C1 segment of cervical spinal cord (tissue), 14 donors: Measurements from ENCODE around the gene SORCS2.

Experiments
- DNase-seq, 14 donors: peaks; one replicate each; lab custom pipeline; 2025; lab: John Stamatoyannopoulos, UW

The SORCS2 gene

GRCh38 chr4:7522452-7523220, 330.3 kb downstream of the SORCS2 start:
- no peak for DNase-seq

- DNase-seq, result no peak
Measured at GRCh38 chr4:7523526-7523925, 331.2 kb downstream of the SORCS2 start.

GRCh38 chr4:7524064-7524682, 331.8 kb downstream of the SORCS2 start:
- DNase-seq, result no peak

- no peak for DNase-seq
Measured at GRCh38 chr4:7524843-7525242, 332.5 kb downstream of the SORCS2 start.

- DNase-seq, result no peak
Measured at GRCh38 chr4:7526491-7526890, 334.2 kb downstream of the SORCS2 start.

GRCh38 chr4:7526929-7527535, 334.7 kb downstream of the SORCS2 start:
- DNase-seq, result no peak

GRCh38 chr4:7529368-7530080, 337.2 kb downstream of the SORCS2 start:
- no peak for DNase-seq

GRCh38 chr4:7530082-7530481, 337.7 kb downstream of the SORCS2 start:
- DNase-seq, result no peak

- no peak for DNase-seq
Measured at GRCh38 chr4:7530932-7531639, 338.7 kb downstream of the SORCS2 start.

GRCh38 chr4:7531640-7531994, 339.3 kb downstream of the SORCS2 start:
- DNase-seq, result no peak

GRCh38 chr4:7532043-7532442, 339.7 kb downstream of the SORCS2 start:
- no peak for DNase-seq

GRCh38 chr4:7533267-7533666, 340.9 kb downstream of the SORCS2 start:
- no peak for DNase-seq

- DNase-seq, result no peak
Measured at GRCh38 chr4:7535094-7535493, 342.8 kb downstream of the SORCS2 start.

- DNase-seq, result no peak
Measured at GRCh38 chr4:7535619-7536018, 343.3 kb downstream of the SORCS2 start.

- no peak for DNase-seq
Measured at GRCh38 chr4:7536876-7537275, 344.5 kb downstream of the SORCS2 start.

GRCh38 chr4:7537853-7538400, 345.6 kb downstream of the SORCS2 start:
- no peak for DNase-seq

GRCh38 chr4:7538518-7538917, 346.2 kb downstream of the SORCS2 start:
- no peak for DNase-seq

- no peak for DNase-seq
Measured at GRCh38 chr4:7539186-7539585, 346.8 kb downstream of the SORCS2 start.

GRCh38 chr4:7539659-7540058, 347.3 kb downstream of the SORCS2 start:
- DNase-seq, result no peak

GRCh38 chr4:7540206-7540605, 347.9 kb downstream of the SORCS2 start:
- DNase-seq, result no peak

GRCh38 chr4:7540654-7541413, 348.5 kb downstream of the SORCS2 start:
- DNase-seq, result no peak
